ENCODE results near the gene KCNT1. TPM values are rescaled to one million over a fixed set of nuclear protein-coding genes. Genes with fewer than 3 reads are reported as not detected.

Gene KCNT1
- polyA plus RNA-seq, 6 donors from 2014 or later, result not detected

- no peak overlapping the region for H3K4me3 Mint-ChIP-seq
- DNase-seq, result no peak
- peak overlapping the region in 1 of 6 donors; percentile 26 for H3K27ac Mint-ChIP-seq
- H3K4me1 Mint-ChIP-seq, result peaks cover 0 to 7% (median 0%) of the 10 kb centered on the region in 3 donors
- peaks cover 0 to 4% (median 2%) of the 10 kb centered on the region in 7 donors for H3K9me3 Mint-ChIP-seq
- H3K27me3 Mint-ChIP-seq, result no peaks in the 10 kb centered on the region
- ATAC-seq (ENCODE audit: low read depth in 2 of 2), result no peak
- H3K36me3 Mint-ChIP-seq, result peaks cover 43 to 45% of the 10 kb centered on the region in 2 donors
Measured at GRCh38 chr9:135823036-135823435, 121.1 kb downstream of the KCNT1 start.

GRCh38 chr9:135825435-135826187 is 123.6 kb downstream of the KCNT1 start:
- ATAC-seq (ENCODE audit: low read depth in 2 of 2) (no peak), DNase-seq (no peak)
- Mint-ChIP-seq H3K9me3 (peaks cover 4 to 23% (median 18%) of the 10 kb centered on the region in 7 donors), H3K4me1 (peaks cover 0 to 10% (median 5%) of the 10 kb centered on the region in 3 donors), H3K4me3 (no peak overlapping the region), H3K27me3 (no peaks in the 10 kb centered on the region), H3K36me3 (peaks cover 55 to 63% of the 10 kb centered on the region in 2 donors), H3K27ac (peak overlapping the region in 1 of 6 donors; percentile 87)

DNA sequence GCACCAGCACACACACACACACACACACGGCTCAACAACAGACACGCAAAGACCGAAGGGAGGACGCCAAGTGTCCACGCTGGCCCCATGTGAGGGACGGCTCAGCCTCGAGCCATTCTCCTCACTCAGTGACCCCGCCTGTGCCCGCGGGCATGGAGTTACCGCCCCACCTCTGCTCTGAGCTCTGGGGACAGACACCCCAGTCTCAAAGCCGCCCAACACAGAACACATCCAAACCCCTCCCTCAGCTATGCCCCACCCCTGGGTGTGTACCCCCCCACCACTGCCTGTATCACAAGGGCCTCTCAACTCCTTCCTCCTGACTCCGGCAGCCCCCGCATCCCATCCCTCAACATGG is 124.2 kb downstream of the KCNT1 start:
- ATAC-seq (ENCODE audit: low read depth in 2 of 2), result no peak
- H3K36me3 Mint-ChIP-seq, result peaks cover 57% of the 10 kb centered on the region in 2 donors
- H3K4me3 Mint-ChIP-seq, result peak overlapping the region in 1 of 8 donors; percentile 40
- peaks cover 4 to 25% (median 23%) of the 10 kb centered on the region in 7 donors for H3K9me3 Mint-ChIP-seq
- no peak for DNase-seq
- H3K27me3 Mint-ChIP-seq, result no peaks in the 10 kb centered on the region
- peaks cover 0 to 10% (median 5%) of the 10 kb centered on the region in 3 donors for H3K4me1 Mint-ChIP-seq
- H3K27ac Mint-ChIP-seq, result no peak overlapping the region

GRCh38 chr9:135827301-135827700 is 125.3 kb downstream of the KCNT1 start:
- no peaks in the 10 kb centered on the region for H3K27me3 Mint-ChIP-seq
- H3K36me3 Mint-ChIP-seq, result peaks cover 51 to 53% of the 10 kb centered on the region in 2 donors
- ATAC-seq (ENCODE audit: low read depth in 2 of 2) (no peak), DNase-seq (no peak)
- peaks cover 0 to 5% (median 4%) of the 10 kb centered on the region in 3 donors for H3K4me1 Mint-ChIP-seq
- no peak overlapping the region for H3K4me3 Mint-ChIP-seq
- H3K9me3 Mint-ChIP-seq, result peaks cover 4 to 25% (median 23%) of the 10 kb centered on the region in 7 donors
- peak overlapping the region in 1 of 6 donors; percentile 11 for H3K27ac Mint-ChIP-seq

DNA sequence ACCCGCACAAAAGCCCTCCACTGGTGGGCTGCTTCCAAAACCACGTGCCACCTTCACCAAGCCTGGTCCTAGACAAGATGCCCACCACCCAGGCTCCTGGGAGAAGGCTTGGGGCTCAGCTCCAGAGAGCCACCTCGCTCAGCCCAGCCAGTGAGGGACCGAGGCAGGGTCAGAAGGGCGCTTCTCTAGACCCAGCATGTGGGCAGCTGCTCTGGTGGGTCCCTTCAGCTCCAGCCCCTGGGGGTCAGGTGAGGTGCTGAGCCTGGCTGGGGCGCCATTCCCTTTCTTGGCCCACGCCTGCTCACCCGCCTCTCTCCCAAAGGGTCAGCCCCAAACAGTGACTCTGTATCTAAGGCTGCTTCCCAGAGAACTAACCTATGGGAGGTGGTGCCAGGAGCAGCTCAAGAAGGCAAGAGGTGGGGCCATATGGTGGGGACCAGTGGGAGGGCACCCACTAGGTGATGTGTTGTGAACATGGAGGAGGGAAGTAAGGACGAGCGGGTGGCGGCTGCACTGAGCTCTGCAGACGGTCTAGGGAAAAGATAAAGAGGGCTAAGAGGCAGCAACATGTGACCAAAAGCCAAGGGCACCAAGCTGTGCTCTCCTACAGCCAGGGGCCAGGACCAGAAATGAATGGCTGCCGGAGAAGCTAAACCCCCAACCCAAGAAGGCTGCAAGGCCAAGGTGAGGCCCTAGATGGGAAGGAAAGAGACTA is 126.0 kb downstream of the KCNT1 start:
- Mint-ChIP-seq H3K4me1 (peaks cover 0 to 5% (median 3%) of the 10 kb centered on the region in 3 donors), H3K27me3 (no peaks in the 10 kb centered on the region), H3K27ac (peak overlapping the region in 1 of 6 donors; percentile 16), H3K9me3 (peaks cover 4 to 25% (median 23%) of the 10 kb centered on the region in 7 donors), H3K36me3 (peaks cover 44 to 48% of the 10 kb centered on the region in 2 donors), H3K4me3 (peak overlapping the region in 2 of 8 donors; percentile 15 to 40)
- DNase-seq, result no peak
- no peak for ATAC-seq (ENCODE audit: low read depth in 2 of 2)

DNA sequence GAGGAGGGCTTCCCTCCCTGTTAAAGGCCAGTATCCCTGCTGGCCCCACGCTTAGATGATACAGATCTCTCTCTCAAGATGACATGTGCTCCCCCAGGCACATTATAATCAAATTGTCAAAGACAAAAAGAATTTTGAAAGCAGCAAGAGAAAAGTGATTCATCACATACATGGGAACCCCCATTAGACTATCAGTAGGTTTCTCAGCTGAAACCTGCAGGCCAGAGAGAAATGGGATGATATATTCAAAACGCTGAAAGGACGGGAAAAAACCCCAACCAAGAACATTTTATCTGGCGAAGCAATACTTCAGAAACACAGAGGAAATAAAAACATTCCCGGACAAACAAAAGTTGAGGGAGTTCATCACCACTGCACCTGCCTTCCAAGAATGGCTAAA is 126.7 kb downstream of the KCNT1 start:
- peaks cover 4 to 25% (median 23%) of the 10 kb centered on the region in 7 donors for H3K9me3 Mint-ChIP-seq
- no peak overlapping the region for H3K27ac Mint-ChIP-seq
- no peak for ATAC-seq (ENCODE audit: low read depth in 2 of 2)
- H3K4me3 Mint-ChIP-seq, result peak overlapping the region in 1 of 8 donors; percentile 15
- H3K36me3 Mint-ChIP-seq, result peaks cover 40 to 41% of the 10 kb centered on the region in 2 donors
- DNase-seq, result no peak
- H3K4me1 Mint-ChIP-seq, result peaks cover 0 to 5% (median 3%) of the 10 kb centered on the region in 3 donors
- H3K27me3 Mint-ChIP-seq, result no peaks in the 10 kb centered on the region

DNA sequence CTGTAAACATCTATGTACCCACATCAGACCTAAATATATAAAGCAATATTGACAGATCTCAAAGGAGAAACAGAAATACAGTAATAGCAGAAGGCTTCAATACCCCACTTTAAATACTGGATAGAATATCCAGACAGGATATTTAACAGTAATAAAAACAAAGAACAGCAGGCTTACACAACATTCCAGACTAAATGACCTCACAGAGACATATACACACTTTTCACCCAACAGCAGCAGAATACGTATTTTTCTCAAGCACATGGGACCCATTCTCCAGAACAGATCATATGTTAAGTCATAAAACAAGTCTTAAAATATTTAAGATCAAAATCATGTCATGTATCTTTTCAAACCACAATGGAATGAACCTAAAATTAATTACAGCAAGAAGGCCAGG is 128.5 kb downstream of the KCNT1 start:
- Mint-ChIP-seq H3K36me3 (peaks cover 31 to 37% of the 10 kb centered on the region in 2 donors), H3K27me3 (no peaks in the 10 kb centered on the region), H3K27ac (no peak overlapping the region)

DNA sequence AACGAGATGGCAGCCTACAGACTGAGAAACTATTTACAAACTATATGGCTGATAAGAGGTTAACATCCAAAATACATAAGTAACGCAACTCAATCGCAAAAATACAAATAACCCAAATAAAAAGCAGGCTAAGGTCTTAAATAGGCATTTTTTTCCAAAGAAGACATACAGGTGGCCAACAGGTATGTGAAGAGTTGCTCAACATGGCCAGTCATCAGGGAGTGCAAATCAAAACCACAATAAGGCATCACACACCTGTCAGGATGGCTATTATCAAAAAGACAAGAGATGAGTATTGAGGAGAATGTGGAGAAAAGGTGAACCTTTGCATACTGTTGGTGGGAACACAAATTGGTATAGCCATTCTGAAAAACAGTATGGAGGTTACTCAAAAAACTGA is 131.9 kb downstream of the KCNT1 start:
- Mint-ChIP-seq H3K36me3 (peaks cover 9 to 18% of the 10 kb centered on the region in 2 donors), H3K27ac (peak overlapping the region in 1 of 6 donors; percentile 45), H3K9me3 (peaks cover 2 to 15% (median 11%) of the 10 kb centered on the region in 7 donors), H3K4me1 (peaks cover 0 to 5% (median 0%) of the 10 kb centered on the region in 3 donors), H3K27me3 (no peaks in the 10 kb centered on the region), H3K4me3 (no peak overlapping the region)
- DNase-seq (no peak), ATAC-seq (ENCODE audit: low read depth in 2 of 2) (no peak)

More for the DNA sequence above, 128.5 kb downstream of the KCNT1 start:
- ATAC-seq (ENCODE audit: low read depth in 2 of 2) (no peak), DNase-seq (no peak)
- H3K4me3 Mint-ChIP-seq, result no peak overlapping the region
- peaks cover 4 to 25% (median 23%) of the 10 kb centered on the region in 7 donors for H3K9me3 Mint-ChIP-seq
- H3K4me1 Mint-ChIP-seq, result peaks cover 0 to 5% (median 3%) of the 10 kb centered on the region in 3 donors

DNA sequence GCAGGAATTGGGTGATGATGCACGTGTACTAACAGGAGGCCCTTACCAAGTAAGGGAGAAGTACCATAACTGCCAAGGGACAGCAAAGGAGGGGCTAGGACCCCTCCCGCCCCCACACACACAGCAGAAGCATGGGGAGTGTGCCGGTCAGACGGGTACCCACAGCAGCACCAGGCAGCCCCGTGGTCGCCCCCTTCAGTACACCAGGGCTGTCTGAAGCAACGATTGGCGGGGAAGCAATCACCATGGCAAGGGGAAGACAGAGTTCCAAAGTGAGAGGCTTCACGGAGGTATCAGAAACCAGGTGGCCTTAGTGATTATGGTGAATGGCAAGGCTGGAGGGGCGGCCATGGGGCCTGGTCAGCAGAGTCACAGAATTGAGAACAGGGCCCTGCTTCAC is 133.1 kb downstream of the KCNT1 start:
- Mint-ChIP-seq H3K27me3 (no peaks in the 10 kb centered on the region), H3K4me3 (no peak overlapping the region), H3K27ac (peak overlapping the region in 1 of 6 donors; percentile 39), H3K36me3 (peaks cover 2 to 13% of the 10 kb centered on the region in 2 donors), H3K4me1 (no peaks in the 10 kb centered on the region), H3K9me3 (peaks cover 0 to 8% (median 2%) of the 10 kb centered on the region in 7 donors)
- ATAC-seq (ENCODE audit: low read depth in 2 of 2) (no peak), DNase-seq (no peak)

GRCh38 chr9:135839516-135839915 is 137.5 kb downstream of the KCNT1 start:
- Mint-ChIP-seq H3K27me3 (no peaks in the 10 kb centered on the region), H3K4me3 (no peak overlapping the region), H3K9me3 (peaks cover 4 to 9% (median 7%) of the 10 kb centered on the region in 7 donors), H3K27ac (no peak overlapping the region), H3K36me3 (peaks cover 15 to 16% of the 10 kb centered on the region in 2 donors), H3K4me1 (peaks cover 0 to 6% (median 3%) of the 10 kb centered on the region in 3 donors)
- no peak for ATAC-seq (ENCODE audit: low read depth in 2 of 2)
- no peak for DNase-seq

- DNase-seq (no peak), ATAC-seq (ENCODE audit: low read depth in 2 of 2) (no peak)
- H3K4me1 Mint-ChIP-seq, result peaks cover 0 to 6% (median 3%) of the 10 kb centered on the region in 3 donors
- H3K27ac Mint-ChIP-seq, result no peak overlapping the region
- H3K9me3 Mint-ChIP-seq, result peaks cover 5 to 14% (median 12%) of the 10 kb centered on the region in 7 donors
- peaks cover 17 to 22% of the 10 kb centered on the region in 2 donors for H3K36me3 Mint-ChIP-seq
- H3K27me3 Mint-ChIP-seq, result no peaks in the 10 kb centered on the region
- no peak overlapping the region for H3K4me3 Mint-ChIP-seq
Measured at GRCh38 chr9:135840107-135840506, 138.1 kb downstream of the KCNT1 start.

DNA sequence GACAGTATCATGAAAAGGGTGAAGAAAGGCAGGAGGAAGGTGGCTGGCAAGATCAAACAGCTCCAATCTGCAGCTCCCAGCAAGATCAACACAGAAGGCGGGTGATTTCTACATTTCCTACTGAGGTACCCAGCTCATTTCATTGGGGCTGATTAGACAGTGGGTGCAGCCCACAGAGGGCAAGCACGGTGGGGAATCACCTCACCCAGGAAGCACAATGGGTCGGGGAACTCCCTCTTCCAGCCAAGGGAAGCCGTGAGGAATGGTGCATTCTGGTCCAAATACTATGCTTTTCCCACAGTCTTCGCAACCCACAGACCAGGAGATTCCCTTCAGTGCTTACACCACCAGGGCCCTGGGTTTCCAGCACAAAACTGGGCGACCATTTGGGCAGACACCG is 138.6 kb downstream of the KCNT1 start:
- ATAC-seq (ENCODE audit: low read depth in 2 of 2), result no peak
- Mint-ChIP-seq H3K9me3 (peaks cover 7 to 18% (median 12%) of the 10 kb centered on the region in 7 donors), H3K36me3 (peaks cover 21 to 26% of the 10 kb centered on the region in 2 donors), H3K4me1 (peaks cover 0 to 6% (median 3%) of the 10 kb centered on the region in 3 donors), H3K27ac (no peak overlapping the region), H3K4me3 (no peak overlapping the region), H3K27me3 (no peaks in the 10 kb centered on the region)
- no peak for DNase-seq

Measured in naive B cell (primary cell).